Endothelial cell of umbilical vein (primary cell): ENCODE measurements around the gene KCTD16.

ENCODE experiments used
- CTCF ChIP-seq, 2 donors: IDR thresholded peaks; 1 replicate in 1 of 2; 2 replicates in 1 of 2; pipeline ENCODE4 v1.5.1; 2011; ENCODE audit warnings: low read length in 2 of 2, mild to moderate bottlenecking in 2 of 2, moderate library complexity in 2 of 2, control low read depth in 1 of 2, inconsistent platforms in 1 of 2, low read depth in 1 of 2; ENCODE audit not compliant: insufficient read depth in 1 of 2; ENCODE audit errors: extremely low read depth in 1 of 2
- JUN ChIP-seq: IDR thresholded peaks from 2 replicates; pipeline ENCODE4 v1.6.1; 2011; ENCODE audit warnings: borderline replicate concordance, low read depth; ENCODE audit not compliant: insufficient read length, insufficient read depth

- TF ChIP-seq CTCF (IDR thresholded peaks at IDR 0.05; ENCODE audit: extremely low read depth in 1 of 2, insufficient read depth in 1 of 2, low read depth in 1 of 2, low read length in 2 of 2) (no peak), JUN (no peak)
Observed at GRCh38 chr5:144463481-144464223, 293.0 kb downstream of the KCTD16 start.
